NCI-H2171 treated with DMSO at 0.1 percent for 48 hours (cell line): ENCODE results near the gene C11orf24.
"Not testable (repeated sequence)": the region's sequence is repeated elsewhere in the genome, so short reads cannot be mapped to it uniquely, and the experiment has no call there.

Experiments
- DNase-seq: peaks from one replicate; lab custom pipeline; 2025; lab: John Stamatoyannopoulos, UW

Gene C11orf24

GRCh38 chr11:68251765-68252164, 20.0 kb downstream of the C11orf24 start:
- DNase-seq = no peak

GRCh38 chr11:68244912-68245311, 26.9 kb downstream of the C11orf24 start:
- not testable (repeated sequence) for DNase-seq

GRCh38 chr11:68243847-68244246, 27.9 kb downstream of the C11orf24 start:
- DNase-seq = not testable (repeated sequence)

- no peak for DNase-seq
Observed at GRCh38 chr11:68242616-68243015, 29.2 kb downstream of the C11orf24 start.

GRCh38 chr11:68231621-68232020, 40.2 kb downstream of the C11orf24 start:
- DNase-seq = no peak

GRCh38 chr11:68229601-68230000, 42.2 kb downstream of the C11orf24 start:
- no peak for DNase-seq

GRCh38 chr11:68226421-68226820, 45.4 kb downstream of the C11orf24 start:
- no peak for DNase-seq

- no peak for DNase-seq
Observed at GRCh38 chr11:68224606-68225005, 47.2 kb downstream of the C11orf24 start.

GRCh38 chr11:68223275-68223674, 48.5 kb downstream of the C11orf24 start:
- no peak for DNase-seq

- no peak for DNase-seq
Observed at GRCh38 chr11:68221406-68221805, 50.4 kb downstream of the C11orf24 start.

- no peak for DNase-seq
Observed at GRCh38 chr11:68216171-68216938, 55.4 kb downstream of the C11orf24 start.

- DNase-seq = no peak
Observed at GRCh38 chr11:68215524-68216170, 56.1 kb downstream of the C11orf24 start.

GRCh38 chr11:68215087-68215445, 56.7 kb downstream of the C11orf24 start:
- DNase-seq = no peak

- DNase-seq = no peak
Observed at GRCh38 chr11:68214173-68215086, 57.3 kb downstream of the C11orf24 start.

GRCh38 chr11:68213555-68214172, 58.1 kb downstream of the C11orf24 start:
- peak; percentile 82 for DNase-seq

GRCh38 chr11:68213135-68213515, 58.6 kb downstream of the C11orf24 start, which contains the start of gene KMT5B:
KMT5B (minus strand) TSS chr11:68213296; CDS start chr11:68190076, 23,220 bp downstream.
- peak; percentile 55 for DNase-seq

GRCh38 chr11:68212421-68213134, 59.2 kb downstream of the C11orf24 start:
- peak; percentile 71 for DNase-seq

GRCh38 chr11:68211546-68211945, 60.2 kb downstream of the C11orf24 start:
- no peak for DNase-seq
